ENCODE measurements around the gene PRKAR1B. TPM values are rescaled to one million over a fixed set of nuclear protein-coding genes. Genes with fewer than 3 reads are reported as not detected.

PRKAR1B gene
- total RNA-seq, 1 experiment from 2014 or later: 8.2 TPM

- in situ Hi-C loops (cut with HindIII; ENCODE audit: low pct_unique_long_range_greater_than_20kb, low sequenced_read_pairs): no loop called here
- DNase-seq (ENCODE audit: low read depth, low spot score): no peak
These were observed 14.5 kb downstream of the PRKAR1B start for GRCh38 chr7:712381-713138.

DNA sequence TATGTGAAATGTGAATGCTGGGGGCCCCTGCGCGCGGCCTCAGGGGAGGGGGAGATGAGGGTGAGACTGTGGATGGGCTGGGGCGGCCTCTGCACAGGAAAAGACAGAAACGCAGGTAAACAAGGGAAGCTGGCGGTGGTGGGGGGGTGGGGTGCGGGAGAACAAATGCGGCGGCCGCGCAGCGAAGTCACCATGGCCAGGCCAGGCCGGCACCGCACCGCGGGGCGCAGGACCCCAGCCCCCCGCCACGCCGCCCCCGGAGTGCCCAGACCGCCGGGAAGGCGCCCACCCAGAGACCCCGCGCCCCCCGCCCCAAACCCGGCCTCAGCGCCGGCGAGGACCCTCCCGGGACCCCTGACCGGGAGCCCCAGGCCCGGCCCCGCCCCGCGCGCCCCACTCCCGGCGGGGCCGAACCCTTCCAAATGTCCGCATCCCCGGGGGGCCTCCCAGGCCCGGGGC is 15.1 kb downstream of the PRKAR1B start:
- in situ Hi-C loops (cut with HindIII; ENCODE audit: low pct_unique_long_range_greater_than_20kb, low sequenced_read_pairs): no loop called here
- DNase-seq (ENCODE audit: low read depth, low spot score): no peak

- DNase-seq (ENCODE audit: low read depth, low spot score): no peak
- in situ Hi-C loops (cut with HindIII; ENCODE audit: low pct_unique_long_range_greater_than_20kb, low sequenced_read_pairs): no loop called here
These were observed 15.8 kb downstream of the PRKAR1B start for GRCh38 chr7:711093-711921.

DNA sequence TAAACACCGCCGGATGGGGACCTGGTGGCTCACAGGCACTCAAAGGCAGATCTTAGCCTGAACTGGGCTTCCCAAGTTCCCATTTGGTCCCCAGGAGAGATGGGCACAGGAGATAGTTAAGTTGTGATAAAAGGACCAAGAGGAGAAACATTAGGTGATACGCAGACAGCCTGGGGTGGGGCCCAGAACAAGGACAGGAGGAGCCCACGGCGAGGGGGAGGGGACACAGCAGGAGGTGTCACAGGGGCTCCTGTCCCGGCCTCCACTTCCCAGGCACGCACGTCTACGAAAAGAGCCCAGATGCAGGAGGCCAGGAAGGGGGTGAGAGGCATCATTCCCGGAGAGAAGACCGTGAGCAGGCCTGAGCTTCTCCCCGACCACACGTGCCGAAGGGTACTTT is 16.9 kb downstream of the PRKAR1B start:
- no peak for DNase-seq (ENCODE audit: low read depth, low spot score)
- in situ Hi-C loops (cut with HindIII; ENCODE audit: low pct_unique_long_range_greater_than_20kb, low sequenced_read_pairs): no loop called here

DNA sequence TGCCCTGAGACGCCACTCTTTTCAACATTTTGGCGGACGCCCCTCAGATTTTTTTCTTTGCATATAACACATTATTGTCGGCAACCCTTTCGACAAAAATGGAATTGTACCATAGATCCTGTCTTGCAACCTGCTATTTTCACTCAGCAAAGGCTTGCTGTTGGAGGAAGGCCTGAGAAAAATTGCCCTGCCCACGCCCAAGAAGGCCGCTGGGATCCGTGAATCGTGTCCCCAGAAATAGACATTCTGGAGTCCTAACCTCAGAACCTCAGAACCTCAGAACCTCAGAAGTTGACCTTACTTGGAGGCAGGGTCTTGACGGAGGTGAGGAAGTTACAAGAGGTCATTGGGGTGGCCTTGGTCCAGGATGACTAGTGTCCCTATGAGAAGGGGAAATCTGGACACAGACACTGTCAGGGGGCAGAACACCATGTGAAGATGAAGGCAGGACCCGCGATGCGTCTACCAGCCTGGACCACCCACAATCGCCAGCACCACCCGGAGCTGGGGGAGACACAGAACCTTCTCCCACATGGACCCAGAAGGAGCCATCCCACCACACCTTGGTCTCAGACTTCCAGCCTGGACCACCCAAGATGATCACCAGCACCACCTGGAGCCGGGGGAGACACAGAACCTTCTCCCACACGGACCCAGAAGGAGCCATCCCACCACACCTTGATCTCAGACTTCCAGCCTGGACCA is 19.6 kb downstream of the PRKAR1B start:
- in situ Hi-C loops (cut with HindIII; ENCODE audit: low pct_unique_long_range_greater_than_20kb, low sequenced_read_pairs): no loop called here
- no peak for DNase-seq (ENCODE audit: low read depth, low spot score)

- DNase-seq (ENCODE audit: low read depth, low spot score): no peak
- in situ Hi-C loops (cut with HindIII; ENCODE audit: low pct_unique_long_range_greater_than_20kb, low sequenced_read_pairs): no loop called here
These were observed 20.4 kb downstream of the PRKAR1B start for GRCh38 chr7:706721-707120.

DNA sequence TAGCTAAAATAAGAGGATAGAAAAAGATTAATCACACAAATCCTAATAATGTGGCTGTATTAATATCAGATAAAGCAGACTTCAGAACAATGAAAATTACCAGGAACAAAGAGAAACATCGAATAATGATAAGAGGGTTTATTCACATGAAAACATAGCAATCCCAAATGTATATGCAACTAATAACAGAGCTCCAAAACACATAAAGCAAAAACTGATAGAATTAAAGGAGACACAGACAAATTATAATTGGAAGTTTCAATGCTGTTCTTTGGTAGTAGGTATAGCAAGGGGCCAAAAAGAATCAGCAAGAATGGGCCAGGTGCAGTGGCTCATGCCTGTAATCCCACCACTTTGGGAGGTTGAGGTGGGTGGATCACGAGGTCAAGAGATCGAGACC is 24.0 kb downstream of the PRKAR1B start:
- no peak for DNase-seq (ENCODE audit: low read depth, low spot score)
- in situ Hi-C loops (cut with HindIII; ENCODE audit: low pct_unique_long_range_greater_than_20kb, low sequenced_read_pairs): no loop called here

- DNase-seq (ENCODE audit: low read depth, low spot score): no peak
- in situ Hi-C loops (cut with HindIII; ENCODE audit: low pct_unique_long_range_greater_than_20kb, low sequenced_read_pairs): no loop called here
These were observed 25.9 kb downstream of the PRKAR1B start for GRCh38 chr7:701086-701671.

GRCh38 chr7:699476-700170 is 27.5 kb downstream of the PRKAR1B start:
- DNase-seq (ENCODE audit: low read depth, low spot score): no peak

GRCh38 chr7:698515-699475 is 28.3 kb downstream of the PRKAR1B start:
- in situ Hi-C loops (cut with HindIII; ENCODE audit: low pct_unique_long_range_greater_than_20kb, low sequenced_read_pairs): no loop called here

More at GRCh38 chr7:699476-700170, 27.5 kb downstream of the PRKAR1B start:
- in situ Hi-C loops (cut with HindIII; ENCODE audit: low pct_unique_long_range_greater_than_20kb, low sequenced_read_pairs): no loop called here

DNA sequence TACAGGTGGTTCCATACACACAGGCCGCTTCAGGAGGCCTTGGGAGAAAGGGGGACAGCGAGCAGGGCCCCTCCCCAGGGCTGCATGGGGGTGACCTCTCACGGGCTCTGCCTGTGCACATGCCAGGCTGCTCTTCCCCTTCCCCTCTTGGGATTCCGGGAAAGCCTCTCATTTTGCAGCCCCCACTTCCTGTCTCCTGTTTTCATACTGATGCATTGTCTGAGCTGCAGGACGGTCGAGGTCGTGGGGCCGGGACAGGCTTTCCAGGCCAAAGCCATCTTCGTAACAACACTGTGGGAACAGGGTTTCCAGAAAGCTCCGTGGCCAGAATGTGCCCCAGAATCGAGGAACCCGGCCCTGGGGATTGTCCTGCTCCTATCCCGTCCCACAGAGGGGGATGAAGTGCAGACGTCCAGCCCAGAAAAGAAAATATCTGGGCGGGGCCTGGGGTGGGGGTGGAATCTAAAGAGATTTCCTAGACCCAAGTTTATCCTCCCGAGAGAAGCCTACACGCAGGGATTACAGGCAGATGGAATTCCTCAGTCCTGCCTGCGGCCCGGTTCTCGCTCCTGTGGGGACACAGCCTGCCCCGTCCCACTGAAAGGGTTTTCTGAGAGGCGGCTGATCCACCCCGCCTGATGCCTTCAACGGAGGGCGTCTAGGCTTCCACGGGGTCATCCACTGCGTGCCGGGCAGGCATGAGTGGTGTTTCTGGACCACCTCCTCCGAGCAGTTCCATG is 30.1 kb downstream of the PRKAR1B start:
- in situ Hi-C loops (cut with HindIII; ENCODE audit: low pct_unique_long_range_greater_than_20kb, low sequenced_read_pairs): no loop called here
- DNase-seq (ENCODE audit: low read depth, low spot score): no peak

More at GRCh38 chr7:698515-699475, 28.3 kb downstream of the PRKAR1B start:
- no peak for DNase-seq (ENCODE audit: low read depth, low spot score)

GRCh38 chr7:696426-696811 is 30.7 kb downstream of the PRKAR1B start:
- in situ Hi-C loops (cut with HindIII; ENCODE audit: low pct_unique_long_range_greater_than_20kb, low sequenced_read_pairs): no loop called here
- no peak for DNase-seq (ENCODE audit: low read depth, low spot score)

DNA sequence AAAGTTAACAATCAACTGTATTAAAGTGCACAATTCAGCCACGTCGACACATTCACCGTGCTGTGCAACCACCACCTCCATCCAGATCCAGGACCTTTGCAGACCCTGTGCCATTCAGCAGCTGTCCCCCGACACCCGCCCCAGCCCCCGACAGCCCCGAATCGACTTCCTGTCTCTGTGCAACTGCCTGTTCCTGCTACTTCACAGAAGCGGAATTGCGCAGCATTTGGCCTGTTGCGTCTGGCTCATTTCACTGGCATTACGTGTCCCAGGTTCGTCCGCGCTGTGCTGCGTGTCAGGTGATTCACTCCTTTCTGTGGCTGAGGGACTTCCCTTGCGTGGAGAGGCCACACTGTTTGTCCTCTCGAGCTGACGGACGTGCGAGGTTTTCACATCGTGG is 33.8 kb downstream of the PRKAR1B start:
- in situ Hi-C loops (cut with HindIII; ENCODE audit: low pct_unique_long_range_greater_than_20kb, low sequenced_read_pairs): no loop called here
- no peak for DNase-seq (ENCODE audit: low read depth, low spot score)

DNA sequence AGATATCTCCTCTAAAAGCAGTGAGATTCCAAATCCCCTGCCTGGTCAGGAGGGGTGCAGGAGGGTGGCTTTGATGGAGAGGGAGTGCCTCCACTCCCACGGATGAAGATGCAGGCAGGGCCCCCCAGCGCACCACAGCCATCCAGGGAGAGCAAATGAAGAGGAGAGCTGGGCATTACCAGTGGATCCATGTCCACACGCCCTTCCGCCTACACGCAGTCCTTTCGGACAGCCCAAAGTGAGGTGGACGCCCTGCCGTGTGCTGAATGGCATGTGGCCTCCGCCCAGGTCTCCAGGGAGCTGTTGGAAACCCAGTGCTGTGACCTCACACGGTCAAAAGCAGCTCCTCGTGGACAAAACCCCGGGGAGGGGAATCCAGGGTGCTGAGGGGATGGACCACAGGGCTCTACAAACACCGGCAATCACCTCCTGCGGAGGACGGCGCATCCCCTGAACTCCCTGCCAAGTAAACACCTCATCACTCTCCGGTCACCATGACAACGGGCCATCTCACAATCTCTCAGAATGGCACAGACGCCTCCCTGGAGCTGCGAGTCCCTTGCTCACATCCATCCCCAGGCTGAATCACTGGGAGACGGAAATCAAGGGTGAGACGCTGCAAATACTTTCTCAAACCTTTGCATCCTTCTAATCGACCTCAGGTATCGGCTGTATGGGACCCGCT is 35.6 kb downstream of the PRKAR1B start:
- DNase-seq (ENCODE audit: low read depth, low spot score): no peak
- in situ Hi-C loops (cut with HindIII; ENCODE audit: low pct_unique_long_range_greater_than_20kb, low sequenced_read_pairs): no loop called here

All from SK-MEL-5 (cell line).